GM18873 (cell line): ENCODE measurements around the gene PEA15.

ENCODE experiments used
- ATAC-seq: cut with Tn5 transposase; IDR thresholded peaks from one replicate; pipeline ENCODE4 v1.9.1; 2021; ENCODE audit warnings: mild to moderate bottlenecking, moderate library complexity, moderate number of reproducible peaks; ENCODE audit not compliant: unreplicated experiment, low FRiP score

PEA15 gene

DNA sequence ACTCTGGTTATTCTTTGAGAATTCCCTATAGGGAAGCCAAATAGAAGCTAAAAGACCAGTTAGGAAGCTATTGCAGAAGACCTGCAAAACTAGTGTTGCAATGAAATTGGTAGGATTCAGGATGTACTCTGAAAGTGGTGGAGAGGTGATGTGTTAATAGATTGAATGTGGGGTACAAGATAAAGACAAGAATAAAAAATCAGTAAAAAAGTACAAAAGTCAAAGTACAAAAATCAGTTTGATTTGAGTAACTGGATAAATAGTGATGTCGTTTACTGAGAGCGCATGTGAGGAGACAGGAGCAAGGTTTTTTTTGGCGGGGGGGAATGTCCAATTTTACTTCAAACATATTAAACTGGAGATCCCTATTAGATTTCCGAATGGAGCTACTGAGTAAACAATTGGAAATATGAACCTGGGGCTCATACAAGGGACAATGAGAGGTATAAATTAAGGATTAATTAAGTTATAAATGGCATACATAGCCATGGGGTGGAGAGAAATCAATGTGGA lies 59.7 kb downstream of the PEA15 start:
- ATAC-seq: no peak
